ENCODE data around the gene DUSP12. TPM values are rescaled to one million over a fixed set of nuclear protein-coding genes. Genes with fewer than 3 reads are reported as not detected.
"Not testable (repeated sequence)": the region's sequence is repeated elsewhere in the genome, so short reads cannot be mapped to it uniquely, and the experiment has no call there.

Gene DUSP12
- 20.4 and 36.9 TPM in 2 replicates for total RNA-seq (2014; rRNA removed; shearing (Covaris generic); ENCODE audit: low replicate concordance)

- peak; percentile 90 for DNase-seq (ENCODE audit: low read depth)
- in situ Hi-C loops (cut with HindIII; ENCODE audit: low pct_unique_long_range_greater_than_20kb, low sequenced_read_pairs): no loop called here
Measured at GRCh38 chr1:161749509-161750407, at the start of gene DUSP12. Gene DUSP12, plus strand, starts transcription at chr1:161749786. Its CDS starts 16 bp downstream, at chr1:161749802.

GRCh38 chr1:161702250-161702649 is 47.3 kb upstream of the DUSP12 start:
- DNase-seq (ENCODE audit: low read depth): peak; percentile 60
- in situ Hi-C loops (cut with HindIII; ENCODE audit: low pct_unique_long_range_greater_than_20kb, low sequenced_read_pairs): no loop called here

GRCh38 chr1:161705537-161705936 is 44.0 kb upstream of the DUSP12 start:
- no peak for DNase-seq (ENCODE audit: low read depth)
- in situ Hi-C loops (cut with HindIII; ENCODE audit: low pct_unique_long_range_greater_than_20kb, low sequenced_read_pairs): no loop called here

GRCh38 chr1:161706113-161706481 is 43.5 kb upstream of the DUSP12 start:
- DNase-seq (ENCODE audit: low read depth): no peak
- in situ Hi-C loops (cut with HindIII; ENCODE audit: low pct_unique_long_range_greater_than_20kb, low sequenced_read_pairs): no loop called here

GRCh38 chr1:161706482-161707347 is 42.9 kb upstream of the DUSP12 start, which contains the start of gene FCRLA:
Gene FCRLA, plus strand, starts transcription at chr1:161707229. Its CDS starts 36 bp downstream, at chr1:161707265.
- DNase-seq (ENCODE audit: low read depth): peak; percentile 27
- in situ Hi-C loops (cut with HindIII; ENCODE audit: low pct_unique_long_range_greater_than_20kb, low sequenced_read_pairs): no loop called here

- in situ Hi-C loops (cut with HindIII; ENCODE audit: low pct_unique_long_range_greater_than_20kb, low sequenced_read_pairs): no loop called here
- no peak for DNase-seq (ENCODE audit: low read depth)
Measured at GRCh38 chr1:161707503-161707902, 42.1 kb upstream of the DUSP12 start.

GRCh38 chr1:161709373-161709772 is 40.2 kb upstream of the DUSP12 start:
- DNase-seq (ENCODE audit: low read depth): no peak
- in situ Hi-C loops (cut with HindIII; ENCODE audit: low pct_unique_long_range_greater_than_20kb, low sequenced_read_pairs): no loop called here

- no peak for DNase-seq (ENCODE audit: low read depth)
- in situ Hi-C loops (cut with HindIII; ENCODE audit: low pct_unique_long_range_greater_than_20kb, low sequenced_read_pairs): no loop called here
Measured at GRCh38 chr1:161710560-161710959, 39.0 kb upstream of the DUSP12 start.

GRCh38 chr1:161718559-161719324 is 30.8 kb upstream of the DUSP12 start:
- no peak for DNase-seq (ENCODE audit: low read depth)
- in situ Hi-C loops (cut with HindIII; ENCODE audit: low pct_unique_long_range_greater_than_20kb, low sequenced_read_pairs): no loop called here

GRCh38 chr1:161719325-161719611 is 30.3 kb upstream of the DUSP12 start:
- in situ Hi-C loops (cut with HindIII; ENCODE audit: low pct_unique_long_range_greater_than_20kb, low sequenced_read_pairs): no loop called here
- DNase-seq (ENCODE audit: low read depth): no peak

- in situ Hi-C loops (cut with HindIII; ENCODE audit: low pct_unique_long_range_greater_than_20kb, low sequenced_read_pairs): no loop called here
- no peak for DNase-seq (ENCODE audit: low read depth)
Measured at GRCh38 chr1:161720422-161720821, 29.2 kb upstream of the DUSP12 start.

- in situ Hi-C loops (cut with HindIII; ENCODE audit: low pct_unique_long_range_greater_than_20kb, low sequenced_read_pairs): no loop called here
- no peak for DNase-seq (ENCODE audit: low read depth)
Measured at GRCh38 chr1:161720956-161721737, 28.4 kb upstream of the DUSP12 start, which contains the start of gene FCRLB. Gene FCRLB, plus strand, starts transcription at chr1:161721544. Its CDS starts 1,129 bp downstream, at chr1:161722673.

- in situ Hi-C loops (cut with HindIII; ENCODE audit: low pct_unique_long_range_greater_than_20kb, low sequenced_read_pairs): no loop called here
- peak; percentile 60 for DNase-seq (ENCODE audit: low read depth)
Measured at GRCh38 chr1:161721738-161722343, 27.7 kb upstream of the DUSP12 start.

- DNase-seq (ENCODE audit: low read depth): no peak
- in situ Hi-C loops (cut with HindIII; ENCODE audit: low pct_unique_long_range_greater_than_20kb, low sequenced_read_pairs): no loop called here
Measured at GRCh38 chr1:161722406-161722805, 27.2 kb upstream of the DUSP12 start.

- in situ Hi-C loops (cut with HindIII; ENCODE audit: low pct_unique_long_range_greater_than_20kb, low sequenced_read_pairs): no loop called here
- no peak for DNase-seq (ENCODE audit: low read depth)
Measured at GRCh38 chr1:161723459-161724141, 26.0 kb upstream of the DUSP12 start.

GRCh38 chr1:161725258-161725907 is 24.2 kb upstream of the DUSP12 start:
- DNase-seq (ENCODE audit: low read depth); in situ Hi-C loops (cut with HindIII; ENCODE audit: low pct_unique_long_range_greater_than_20kb, low sequenced_read_pairs): not testable (repeated sequence)
